ENCODE results near the gene HNF1B.

DNA sequence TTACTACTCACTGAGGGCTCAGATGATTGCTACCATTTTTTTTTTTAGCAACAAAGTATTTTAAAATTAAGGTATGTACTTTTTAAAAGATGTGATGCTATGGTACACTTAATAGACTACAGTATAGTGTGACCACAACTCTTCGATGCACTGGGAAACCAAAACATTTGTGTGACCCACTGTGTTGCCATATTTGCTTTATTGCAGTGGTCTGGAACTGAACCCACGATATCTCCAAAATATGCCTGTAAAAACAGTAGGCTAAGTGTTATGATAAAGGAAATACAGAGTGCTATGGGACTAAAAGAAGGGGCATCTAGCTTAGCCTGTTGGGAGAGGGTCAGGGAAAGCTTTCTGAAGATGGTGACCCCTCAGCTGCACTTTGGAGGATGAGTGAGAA is 41.6 kb upstream of the HNF1B start:
- TF ChIP-seq, protein P1, sequence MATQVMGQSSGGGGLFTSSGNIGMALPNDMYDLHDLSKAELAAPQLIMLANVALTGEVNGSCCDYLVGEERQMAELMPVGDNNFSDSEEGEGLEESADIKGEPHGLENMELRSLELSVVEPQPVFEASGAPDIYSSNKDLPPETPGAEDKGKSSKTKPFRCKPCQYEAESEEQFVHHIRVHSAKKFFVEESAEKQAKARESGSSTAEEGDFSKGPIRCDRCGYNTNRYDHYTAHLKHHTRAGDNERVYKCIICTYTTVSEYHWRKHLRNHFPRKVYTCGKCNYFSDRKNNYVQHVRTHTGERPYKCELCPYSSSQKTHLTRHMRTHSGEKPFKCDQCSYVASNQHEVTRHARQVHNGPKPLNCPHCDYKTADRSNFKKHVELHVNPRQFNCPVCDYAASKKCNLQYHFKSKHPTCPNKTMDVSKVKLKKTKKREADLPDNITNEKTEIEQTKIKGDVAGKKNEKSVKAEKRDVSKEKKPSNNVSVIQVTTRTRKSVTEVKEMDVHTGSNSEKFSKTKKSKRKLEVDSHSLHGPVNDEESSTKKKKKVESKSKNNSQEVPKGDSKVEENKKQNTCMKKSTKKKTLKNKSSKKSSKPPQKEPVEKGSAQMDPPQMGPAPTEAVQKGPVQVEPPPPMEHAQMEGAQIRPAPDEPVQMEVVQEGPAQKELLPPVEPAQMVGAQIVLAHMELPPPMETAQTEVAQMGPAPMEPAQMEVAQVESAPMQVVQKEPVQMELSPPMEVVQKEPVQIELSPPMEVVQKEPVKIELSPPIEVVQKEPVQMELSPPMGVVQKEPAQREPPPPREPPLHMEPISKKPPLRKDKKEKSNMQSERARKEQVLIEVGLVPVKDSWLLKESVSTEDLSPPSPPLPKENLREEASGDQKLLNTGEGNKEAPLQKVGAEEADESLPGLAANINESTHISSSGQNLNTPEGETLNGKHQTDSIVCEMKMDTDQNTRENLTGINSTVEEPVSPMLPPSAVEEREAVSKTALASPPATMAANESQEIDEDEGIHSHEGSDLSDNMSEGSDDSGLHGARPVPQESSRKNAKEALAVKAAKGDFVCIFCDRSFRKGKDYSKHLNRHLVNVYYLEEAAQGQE (IDR thresholded peaks at IDR 0.05), result no peak
- TF ChIP-seq CTCF (IDR thresholded peaks at IDR 0.05; ENCODE audit: low read depth, low read length, missing input control), result no peak
- TF ChIP-seq, protein P2, sequence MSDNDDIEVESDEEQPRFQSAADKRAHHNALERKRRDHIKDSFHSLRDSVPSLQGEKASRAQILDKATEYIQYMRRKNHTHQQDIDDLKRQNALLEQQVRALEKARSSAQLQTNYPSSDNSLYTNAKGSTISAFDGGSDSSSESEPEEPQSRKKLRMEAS (IDR thresholded peaks at IDR 0.05), result no peak
- no peak for TF ChIP-seq GABPA (IDR thresholded peaks at IDR 0.05 in 1 of 2, conservative IDR thresholded peaks at IDR 0.05 in 1 of 2)
- TF ChIP-seq RAD21 (IDR thresholded peaks at IDR 0.05), result no peak
- no peak for TF ChIP-seq SP1 (IDR thresholded peaks at IDR 0.05)
- TF ChIP-seq HNF4A (conservative IDR thresholded peaks at IDR 0.05), result no peak
- TF ChIP-seq, protein P3, sequence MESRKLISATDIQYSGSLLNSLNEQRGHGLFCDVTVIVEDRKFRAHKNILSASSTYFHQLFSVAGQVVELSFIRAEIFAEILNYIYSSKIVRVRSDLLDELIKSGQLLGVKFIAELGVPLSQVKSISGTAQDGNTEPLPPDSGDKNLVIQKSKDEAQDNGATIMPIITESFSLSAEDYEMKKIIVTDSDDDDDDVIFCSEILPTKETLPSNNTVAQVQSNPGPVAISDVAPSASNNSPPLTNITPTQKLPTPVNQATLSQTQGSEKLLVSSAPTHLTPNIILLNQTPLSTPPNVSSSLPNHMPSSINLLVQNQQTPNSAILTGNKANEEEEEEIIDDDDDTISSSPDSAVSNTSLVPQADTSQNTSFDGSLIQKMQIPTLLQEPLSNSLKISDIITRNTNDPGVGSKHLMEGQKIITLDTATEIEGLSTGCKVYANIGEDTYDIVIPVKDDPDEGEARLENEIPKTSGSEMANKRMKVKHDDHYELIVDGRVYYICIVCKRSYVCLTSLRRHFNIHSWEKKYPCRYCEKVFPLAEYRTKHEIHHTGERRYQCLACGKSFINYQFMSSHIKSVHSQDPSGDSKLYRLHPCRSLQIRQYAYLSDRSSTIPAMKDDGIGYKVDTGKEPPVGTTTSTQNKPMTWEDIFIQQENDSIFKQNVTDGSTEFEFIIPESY (IDR thresholded peaks at IDR 0.05), result no peak
- no peak for TF ChIP-seq YY1 (IDR thresholded peaks at IDR 0.05)
- TF ChIP-seq EGR1 (IDR thresholded peaks at IDR 0.05; ENCODE audit: low read depth in 2 of 2), result no peak
- TF ChIP-seq, protein P4, sequence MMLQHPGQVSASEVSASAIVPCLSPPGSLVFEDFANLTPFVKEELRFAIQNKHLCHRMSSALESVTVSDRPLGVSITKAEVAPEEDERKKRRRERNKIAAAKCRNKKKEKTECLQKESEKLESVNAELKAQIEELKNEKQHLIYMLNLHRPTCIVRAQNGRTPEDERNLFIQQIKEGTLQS (IDR thresholded peaks at IDR 0.05), result no peak
- TF ChIP-seq FOXA1 (IDR thresholded peaks at IDR 0.05), result no peak
